WTC11 (cell line): ENCODE data around the gene ANO1.

ENCODE experiments used
- CREB1 ChIP-seq: sonication (generic); formaldehyde crosslinking; IDR thresholded peaks from 2 replicates; pipeline ENCODE4 v1.8.0; 2023; ENCODE audit warnings: mild to moderate bottlenecking, missing genetic modification reagents
- E2F1 ChIP-seq: sonication (generic); formaldehyde crosslinking; IDR thresholded peaks from 2 replicates; pipeline ENCODE4 v1.8.0; 2022; ENCODE audit warnings: mild to moderate bottlenecking, missing genetic modification reagents
- JAZF1 ChIP-seq: fragments of 250-450 bp; sonication (Bioruptor Pico); IDR thresholded peaks from 2 replicates; pipeline ENCODE4 v1.9.0; 2021; ENCODE audit warnings: moderate library complexity, mild to moderate bottlenecking, inconsistent platforms
- MYBL2 ChIP-seq: sonication (generic); formaldehyde crosslinking; IDR thresholded peaks from 2 replicates; pipeline ENCODE4 v1.8.1; 2023; ENCODE audit warnings: mild to moderate bottlenecking, moderate library complexity, missing genetic modification reagents
- NFYB ChIP-seq: sonication (generic); formaldehyde crosslinking; conservative IDR thresholded peaks from 2 replicates; pipeline ENCODE4 v1.8.0; 2022; ENCODE audit warnings: low read depth, missing genetic modification reagents
- OVOL2 ChIP-seq: fragments of 250-450 bp; sonication (Bioruptor Pico); IDR thresholded peaks from 2 replicates; pipeline ENCODE4 v1.9.0; 2021; ENCODE audit warnings: mild to moderate bottlenecking, borderline replicate concordance
- SP1 ChIP-seq: sonication (generic); formaldehyde crosslinking; conservative IDR thresholded peaks from 2 replicates; pipeline ENCODE4 v1.8.1; 2022; ENCODE audit warnings: missing genetic modification reagents
- ZMAT4 ChIP-seq: fragments of 250-450 bp; sonication (Bioruptor Pico); IDR thresholded peaks from 2 replicates; pipeline ENCODE4 v1.9.0; 2021; ENCODE audit warnings: mild to moderate bottlenecking
- ZNF263 ChIP-seq: sonication (generic); formaldehyde crosslinking; IDR thresholded peaks from 2 replicates; pipeline ENCODE4 v1.8.1; 2022; ENCODE audit warnings: low read depth, mild to moderate bottlenecking, moderate library complexity, missing genetic modification reagents
- TF ChIP-seq, protein P1 (sequence below): fragments of 200-600 bp; IDR thresholded peaks from 2 replicates; pipeline ENCODE4 v1.8.0; 2022; ENCODE audit warnings: antibody characterized with exemption
- TF ChIP-seq, protein P2 (sequence below): sonication (generic); formaldehyde crosslinking; IDR thresholded peaks from 2 replicates; pipeline ENCODE4 v1.8.0; 2022; ENCODE audit warnings: mild to moderate bottlenecking, missing genetic modification reagents

- TF ChIP-seq SP1 (CRISPR knock-in tag) (no peak), MYBL2 (CRISPR knock-in tag) (no peak), NFYB (CRISPR knock-in tag) (no peak), E2F1 (CRISPR knock-in tag) (no peak), CREB1 (CRISPR knock-in tag) (no peak), ZMAT4 (CRISPR knock-in tag) (no peak), ZNF263 (CRISPR knock-in tag) (no peak), OVOL2 (CRISPR knock-in tag) (no peak), JAZF1 (no peak)
- TF ChIP-seq, protein P1, sequence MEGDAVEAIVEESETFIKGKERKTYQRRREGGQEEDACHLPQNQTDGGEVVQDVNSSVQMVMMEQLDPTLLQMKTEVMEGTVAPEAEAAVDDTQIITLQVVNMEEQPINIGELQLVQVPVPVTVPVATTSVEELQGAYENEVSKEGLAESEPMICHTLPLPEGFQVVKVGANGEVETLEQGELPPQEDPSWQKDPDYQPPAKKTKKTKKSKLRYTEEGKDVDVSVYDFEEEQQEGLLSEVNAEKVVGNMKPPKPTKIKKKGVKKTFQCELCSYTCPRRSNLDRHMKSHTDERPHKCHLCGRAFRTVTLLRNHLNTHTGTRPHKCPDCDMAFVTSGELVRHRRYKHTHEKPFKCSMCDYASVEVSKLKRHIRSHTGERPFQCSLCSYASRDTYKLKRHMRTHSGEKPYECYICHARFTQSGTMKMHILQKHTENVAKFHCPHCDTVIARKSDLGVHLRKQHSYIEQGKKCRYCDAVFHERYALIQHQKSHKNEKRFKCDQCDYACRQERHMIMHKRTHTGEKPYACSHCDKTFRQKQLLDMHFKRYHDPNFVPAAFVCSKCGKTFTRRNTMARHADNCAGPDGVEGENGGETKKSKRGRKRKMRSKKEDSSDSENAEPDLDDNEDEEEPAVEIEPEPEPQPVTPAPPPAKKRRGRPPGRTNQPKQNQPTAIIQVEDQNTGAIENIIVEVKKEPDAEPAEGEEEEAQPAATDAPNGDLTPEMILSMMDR, result no peak
- TF ChIP-seq, protein P2, sequence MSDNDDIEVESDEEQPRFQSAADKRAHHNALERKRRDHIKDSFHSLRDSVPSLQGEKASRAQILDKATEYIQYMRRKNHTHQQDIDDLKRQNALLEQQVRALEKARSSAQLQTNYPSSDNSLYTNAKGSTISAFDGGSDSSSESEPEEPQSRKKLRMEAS (CRISPR knock-in tag), result no peak
These were observed 151.6 kb downstream of the ANO1 start for GRCh38 chr11:70229737-70230136.
